HCT116 (cell line): ENCODE results near the gene SGSH.

ENCODE experiments used
- CBX3 ChIP-seq: IDR thresholded peaks from 2 replicates; pipeline ENCODE4 v1.6.1; 2012; ENCODE audit warnings: low read depth
- CTCF ChIP-seq, 3 experiments: fragments of 200-600 bp in 1 of 3; sonication (generic) in 1 of 3; IDR thresholded peaks in 2 of 3; conservative IDR thresholded peaks in 1 of 3; 2 replicates each; pipeline ENCODE4 v1.5.1; 2012 to 2017; ENCODE audit warnings: low read depth in 2 of 3, low read length in 2 of 3, antibody characterized with exemption in 1 of 3, borderline replicate concordance in 1 of 3, control low read depth in 1 of 3, mild to moderate bottlenecking in 1 of 3, mixed read lengths in 1 of 3, mixed run types in 1 of 3, moderate library complexity in 1 of 3; ENCODE audit not compliant: insufficient read depth in 1 of 3
- EZH2phosphoT487 ChIP-seq: fragments of 200-600 bp; IDR thresholded peaks from 2 replicates; pipeline ENCODE4 v1.6.1; 2018; ENCODE audit warnings: antibody characterized with exemption, borderline replicate concordance
- JUND ChIP-seq: IDR thresholded peaks from 2 replicates; pipeline ENCODE4 v1.6.1; 2012
- REST ChIP-seq: IDR thresholded peaks from 2 replicates; pipeline ENCODE4 v1.6.1; 2012; ENCODE audit warnings: low read depth
- ZNF274 ChIP-seq: fragments of 200-500 bp; sonication (Bioruptor generic); IDR thresholded peaks from 2 replicates; pipeline ENCODE4 v1.6.1; 2014; ENCODE audit warnings: mild to moderate bottlenecking, low read depth, low read length, inconsistent platforms

- no peak for TF ChIP-seq CBX3
- no peak for TF ChIP-seq CTCF (IDR thresholded peaks at IDR 0.05 in 2 of 3, conservative IDR thresholded peaks at IDR 0.05 in 1 of 3; ENCODE audit: borderline replicate concordance in 1 of 3, insufficient read depth in 1 of 3, low read depth in 2 of 3, low read length in 2 of 3)
- no peak for TF ChIP-seq ZNF274
- no peak for TF ChIP-seq REST
- no peak for TF ChIP-seq JUND
- no peak for TF ChIP-seq EZH2phosphoT487
These were observed 12.1 kb downstream of the SGSH start for GRCh38 chr17:80208050-80208449.
